Measurements from ENCODE around the gene MED16.

The MED16 gene

DNA sequence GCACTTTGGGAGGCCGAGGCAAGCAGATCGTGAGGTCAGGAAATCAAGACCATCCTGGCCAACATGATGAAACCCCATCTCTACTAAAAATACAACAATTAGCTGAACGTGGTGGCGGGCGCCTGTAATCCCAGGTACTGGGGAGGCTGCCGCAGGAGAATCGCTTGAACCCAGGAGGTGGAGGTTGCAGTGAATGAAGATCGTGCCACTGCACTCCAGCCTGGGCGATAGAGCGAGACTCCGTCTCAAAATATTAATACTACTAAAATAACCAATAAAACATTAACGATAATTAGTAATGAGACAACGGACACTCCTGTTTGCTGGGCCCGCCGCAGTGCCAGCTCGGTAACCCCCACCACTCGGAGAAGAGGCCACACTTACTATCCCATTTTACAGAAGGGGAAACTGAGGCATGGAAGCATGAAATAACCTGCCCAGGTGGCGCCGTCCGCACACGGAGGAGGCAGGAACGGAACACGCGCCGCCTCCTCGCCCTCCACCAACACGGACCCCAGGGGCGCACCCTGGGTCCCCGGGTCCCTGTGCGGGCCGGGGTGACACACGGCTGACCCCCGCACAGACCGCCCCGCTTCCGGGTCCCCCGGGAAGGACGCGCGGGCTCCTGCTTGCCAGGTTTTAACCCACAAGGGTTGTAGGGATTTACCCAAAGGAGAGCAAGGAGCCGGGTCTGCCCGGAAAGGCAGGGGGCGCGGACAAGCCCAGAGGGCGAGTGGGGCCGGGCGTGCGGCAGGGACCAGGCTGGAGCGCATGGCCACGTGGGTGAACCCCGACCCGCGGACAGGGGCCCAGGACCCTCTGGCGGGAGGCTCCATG lies 18.4 kb upstream of the MED16 start:
- Histone ChIP-seq H3K79me2 (ENCODE audit: insufficient read depth, low read length) (peaks cover 33% of the 10 kb centered on the region; the same call in 1 of the 2 replicates), H3K4me1 (ENCODE audit: insufficient read depth, low read length, poor library complexity, severe bottlenecking) (peaks cover 21% of the 10 kb centered on the region), H3K4me2 (ENCODE audit: low read depth, low read length, poor library complexity, severe bottlenecking) (no peak overlapping the region), H3K4me3 (ENCODE audit: low read length, poor library complexity, severe bottlenecking) (no peak overlapping the region), H3K9me2 (replicated peaks; ENCODE audit: low read depth, low read length) (no peaks in the 10 kb centered on the region), H3K27me3 (ENCODE audit: insufficient read depth, low read length, poor library complexity, severe bottlenecking) (no peaks in the 10 kb centered on the region), H2AFZ (ENCODE audit: low read length) (no peak overlapping the region), H3K36me3 (ENCODE audit: insufficient read depth, low read length) (no peaks in the 10 kb centered on the region), H3K9me3 (ENCODE audit: insufficient read depth, low read depth, low read length) (no peaks in the 10 kb centered on the region), H3K9ac (ENCODE audit: low read depth, low read length, poor library complexity, severe bottlenecking) (no peak overlapping the region), H4K20me1 (ENCODE audit: insufficient read depth, low read length, poor library complexity, severe bottlenecking) (peaks cover 3% of the 10 kb centered on the region), H3F3A (ENCODE audit: low read depth) (peaks cover 2% of the 10 kb centered on the region; the same call in 1 of the 2 replicates)
- no peak for TF ChIP-seq EZH2phosphoT487 (IDR thresholded peaks at IDR 0.05; ENCODE audit: borderline replicate concordance)
- TF ChIP-seq, protein P1, sequence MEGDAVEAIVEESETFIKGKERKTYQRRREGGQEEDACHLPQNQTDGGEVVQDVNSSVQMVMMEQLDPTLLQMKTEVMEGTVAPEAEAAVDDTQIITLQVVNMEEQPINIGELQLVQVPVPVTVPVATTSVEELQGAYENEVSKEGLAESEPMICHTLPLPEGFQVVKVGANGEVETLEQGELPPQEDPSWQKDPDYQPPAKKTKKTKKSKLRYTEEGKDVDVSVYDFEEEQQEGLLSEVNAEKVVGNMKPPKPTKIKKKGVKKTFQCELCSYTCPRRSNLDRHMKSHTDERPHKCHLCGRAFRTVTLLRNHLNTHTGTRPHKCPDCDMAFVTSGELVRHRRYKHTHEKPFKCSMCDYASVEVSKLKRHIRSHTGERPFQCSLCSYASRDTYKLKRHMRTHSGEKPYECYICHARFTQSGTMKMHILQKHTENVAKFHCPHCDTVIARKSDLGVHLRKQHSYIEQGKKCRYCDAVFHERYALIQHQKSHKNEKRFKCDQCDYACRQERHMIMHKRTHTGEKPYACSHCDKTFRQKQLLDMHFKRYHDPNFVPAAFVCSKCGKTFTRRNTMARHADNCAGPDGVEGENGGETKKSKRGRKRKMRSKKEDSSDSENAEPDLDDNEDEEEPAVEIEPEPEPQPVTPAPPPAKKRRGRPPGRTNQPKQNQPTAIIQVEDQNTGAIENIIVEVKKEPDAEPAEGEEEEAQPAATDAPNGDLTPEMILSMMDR (conservative IDR thresholded peaks at IDR 0.05; ENCODE audit: low read length), result no peak

DNA sequence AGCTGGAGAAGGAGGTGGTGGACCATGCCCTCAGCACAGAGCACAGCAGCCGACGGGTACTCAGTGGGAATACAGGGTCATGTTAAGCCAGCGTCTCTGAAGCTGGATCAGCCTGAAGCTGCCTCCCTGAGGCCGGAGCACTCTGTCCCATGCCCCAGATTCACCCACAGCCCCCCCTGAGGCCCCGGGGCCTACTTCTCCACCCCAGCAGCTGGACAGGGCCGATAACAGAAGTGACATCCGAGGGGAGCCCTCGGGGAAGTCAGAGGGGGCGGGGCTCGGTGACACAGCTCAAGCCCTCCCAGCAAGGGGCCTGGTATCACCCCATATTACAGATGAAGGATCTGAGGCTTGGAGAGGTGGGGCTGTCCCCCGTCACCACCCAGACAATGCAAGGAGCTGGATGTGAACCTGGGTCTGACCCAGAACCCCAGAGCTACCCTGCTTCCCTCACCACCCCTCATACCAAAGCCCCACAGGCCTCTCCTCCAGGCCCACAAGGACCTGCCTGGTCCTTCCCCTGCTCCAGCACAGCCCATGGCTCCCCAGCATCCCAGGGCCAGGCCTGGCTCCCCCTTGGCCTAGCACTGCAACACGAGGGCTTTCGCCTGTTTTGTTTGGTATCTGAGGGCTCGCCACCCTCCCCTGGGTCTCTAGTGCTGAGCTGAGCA lies 14.3 kb upstream of the MED16 start:
- Histone ChIP-seq H3K4me1 (ENCODE audit: insufficient read depth, low read length, poor library complexity, severe bottlenecking) (peaks cover 16% of the 10 kb centered on the region), H3K79me2 (ENCODE audit: insufficient read depth, low read length) (peaks cover 22% of the 10 kb centered on the region; the same call in 1 of the 2 replicates), H3K4me2 (ENCODE audit: low read depth, low read length, poor library complexity, severe bottlenecking) (no peak overlapping the region), H3K27me3 (ENCODE audit: insufficient read depth, low read length, poor library complexity, severe bottlenecking) (no peaks in the 10 kb centered on the region), H3F3A (ENCODE audit: low read depth) (no peaks in the 10 kb centered on the region), H3K4me3 (ENCODE audit: low read length, poor library complexity, severe bottlenecking) (no peak overlapping the region), H4K20me1 (ENCODE audit: insufficient read depth, low read length, poor library complexity, severe bottlenecking) (peaks cover 3% of the 10 kb centered on the region), H3K9me3 (ENCODE audit: insufficient read depth, low read depth, low read length) (no peaks in the 10 kb centered on the region), H3K9me2 (replicated peaks; ENCODE audit: low read depth, low read length) (no peaks in the 10 kb centered on the region), H3K36me3 (ENCODE audit: insufficient read depth, low read length) (no peaks in the 10 kb centered on the region), H2AFZ (ENCODE audit: low read length) (no peak overlapping the region), H3K9ac (ENCODE audit: low read depth, low read length, poor library complexity, severe bottlenecking) (no peak overlapping the region)
- TF ChIP-seq, protein P1 (conservative IDR thresholded peaks at IDR 0.05; ENCODE audit: low read length), result no peak
- no peak for TF ChIP-seq EZH2phosphoT487 (IDR thresholded peaks at IDR 0.05; ENCODE audit: borderline replicate concordance)

DNA sequence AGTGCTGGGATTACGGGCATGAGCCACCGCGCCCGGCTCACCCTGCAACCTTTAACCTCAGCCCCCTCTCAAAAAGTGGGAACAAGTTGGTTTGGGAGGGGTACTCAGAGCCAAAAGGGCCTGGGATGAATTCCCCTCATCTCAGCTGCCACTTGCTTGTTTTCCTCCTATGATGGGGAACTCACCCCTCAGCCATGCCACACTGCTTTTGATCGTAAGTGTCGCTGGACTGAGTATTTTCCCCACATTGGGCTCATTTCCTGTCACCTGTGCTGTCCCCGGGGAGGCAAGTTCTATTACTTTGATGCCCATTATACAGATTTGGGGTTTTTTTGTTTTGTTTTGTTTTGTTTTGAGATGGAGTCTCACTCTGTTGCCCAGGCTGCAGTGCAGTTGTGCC lies 13.5 kb upstream of the MED16 start:
- Histone ChIP-seq H2AFZ (ENCODE audit: low read length) (no peak overlapping the region), H4K20me1 (ENCODE audit: insufficient read depth, low read length, poor library complexity, severe bottlenecking) (peaks cover 5% of the 10 kb centered on the region), H3K9ac (ENCODE audit: low read depth, low read length, poor library complexity, severe bottlenecking) (no peak overlapping the region), H3K9me3 (ENCODE audit: insufficient read depth, low read depth, low read length) (no peaks in the 10 kb centered on the region), H3K79me2 (ENCODE audit: insufficient read depth, low read length) (peaks cover 18% of the 10 kb centered on the region; the same call in 1 of the 2 replicates), H3F3A (ENCODE audit: low read depth) (no peaks in the 10 kb centered on the region), H3K9me2 (replicated peaks; ENCODE audit: low read depth, low read length) (no peaks in the 10 kb centered on the region), H3K4me2 (ENCODE audit: low read depth, low read length, poor library complexity, severe bottlenecking) (no peak overlapping the region), H3K27me3 (ENCODE audit: insufficient read depth, low read length, poor library complexity, severe bottlenecking) (no peaks in the 10 kb centered on the region), H3K36me3 (ENCODE audit: insufficient read depth, low read length) (no peaks in the 10 kb centered on the region), H3K4me3 (ENCODE audit: low read length, poor library complexity, severe bottlenecking) (no peak overlapping the region), H3K4me1 (ENCODE audit: insufficient read depth, low read length, poor library complexity, severe bottlenecking) (peaks cover 16% of the 10 kb centered on the region)
- TF ChIP-seq EZH2phosphoT487 (IDR thresholded peaks at IDR 0.05; ENCODE audit: borderline replicate concordance), result no peak
- TF ChIP-seq, protein P1 (conservative IDR thresholded peaks at IDR 0.05; ENCODE audit: low read length), result no peak
